CD4-positive, alpha-beta T cell (primary cell): ENCODE data around the gene DHPS. TPM values are rescaled to one million over a fixed set of nuclear protein-coding genes. Genes with fewer than 3 reads are reported as not detected.
A peak's percentile ranks its signal among the peaks of the same experiment; 100 is the strongest.

ENCODE experiments used
- ATAC-seq: fragments of 200-7000 bp; cut with Tn5 transposase; one replicate; pipeline ENCODE4 v1.10.0; 2022; ENCODE audit warnings: mild to moderate bottlenecking; ENCODE audit not compliant: poor library complexity
- CTCF ChIA-PET: fragments of 350-600 bp; sonication (Branson Sonifier 250); formaldehyde crosslinking; loops from one replicate; lab custom pipeline; 2021; ENCODE audit warnings: antibody characterized with exemption, inconsistent platforms; lab: Charles Lee
- POLR2A ChIA-PET: fragments of 350-600 bp; sonication (Branson Sonifier 250); formaldehyde crosslinking; loops from one replicate; lab custom pipeline; 2021; ENCODE audit warnings: antibody characterized with exemption, inconsistent platforms; lab: Charles Lee
- DNase-seq, 14 experiments: peaks; one replicate each; pipeline ENCODE4 v3.0.0-alpha.2; 2013 to 2020; ENCODE audit warnings: mixed read lengths in 2 of 14
- H3K27ac ChIP-seq, 2 donors: one replicate each; pipeline versions ENCODE4 v1.5.1 to v1.7.0; 2013; ENCODE audit warnings: low read length in 2 of 2, low read depth in 1 of 2, mild to moderate bottlenecking in 1 of 2
- H3K27me3 ChIP-seq, 2 experiments: 1 replicate in 1 of 2; 2 replicates in 1 of 2; pipeline versions ENCODE4 v1.6.1 to v1.7.0; 2013; ENCODE audit warnings: low read length in 2 of 2, control low read depth in 1 of 2, mild to moderate bottlenecking in 1 of 2, moderate library complexity in 1 of 2; ENCODE audit not compliant: insufficient read depth in 2 of 2, control insufficient read depth in 1 of 2
- H3K36me3 ChIP-seq: one replicate; pipeline ENCODE4 v1.6.1; 2013; ENCODE audit warnings: low read length, control low read depth; ENCODE audit not compliant: insufficient read depth
- H3K4me1 ChIP-seq: one replicate; pipeline ENCODE4 v1.6.1; 2013; ENCODE audit warnings: low read length, control low read depth; ENCODE audit not compliant: insufficient read depth
- H3K4me3 ChIP-seq: one replicate; pipeline ENCODE4 v1.5.1; 2013; ENCODE audit warnings: mild to moderate bottlenecking, low read length, moderate library complexity
- H3K9me3 ChIP-seq, 2 experiments: 1 replicate in 1 of 2; 2 replicates in 1 of 2; pipeline versions ENCODE4 v1.6.1 to v1.7.0; 2013; ENCODE audit warnings: low read length in 2 of 2, mild to moderate bottlenecking in 2 of 2, control low read depth in 1 of 2, moderate library complexity in 1 of 2; ENCODE audit not compliant: control insufficient read depth in 1 of 2, insufficient read depth in 1 of 2
- H3K27ac Mint-ChIP-seq: one replicate; pipeline ENCODE4 v1.8.0; 2020; ENCODE audit warnings: mixed read lengths
- H3K27me3 Mint-ChIP-seq: one replicate; pipeline ENCODE4 v1.8.0; 2021; ENCODE audit warnings: mixed read lengths
- H3K36me3 Mint-ChIP-seq: one replicate; pipeline ENCODE4 v1.8.0; 2021; ENCODE audit warnings: low read depth, mixed read lengths
- H3K4me1 Mint-ChIP-seq: one replicate; pipeline ENCODE4 v1.8.0; 2021; ENCODE audit warnings: low read depth, mixed read lengths
- H3K4me3 Mint-ChIP-seq: one replicate; pipeline ENCODE4 v1.8.0; 2020; ENCODE audit warnings: mild to moderate bottlenecking, mixed read lengths
- H3K9me3 Mint-ChIP-seq: one replicate; pipeline ENCODE4 v1.8.0; 2020; ENCODE audit warnings: mixed read lengths
- intact Hi-C, 2 experiments: fragments of 100-400 bp; cut with DNase I in 1 of 2; cut with micrococcal nuclease in 1 of 2; formaldehyde crosslinking; loops; one replicate each; pipeline versions ENCODE4 v1.15.1 to v1.9.0; 2023 to 2025; cut with DNase I, micrococcal nuclease
- total RNA-seq, 174 experiments: library from RNA in 2 of 174; stranded (reverse) in 2 of 174; gene quantifications; one replicate each; pipeline ENCODE4 v1.2.3 and lab custom pipeline; 2021 to 2026
- TF ChIP-seq, protein P1 (sequence below): fragments of 200-600 bp; IDR thresholded peaks from one replicate; pipeline ENCODE4 v1.8.0; 2022; ENCODE audit warnings: antibody characterized with exemption, mild to moderate bottlenecking

Gene DHPS
- total RNA-seq, 2 experiments from 2014 or later: 112 to 113 TPM

DNA sequence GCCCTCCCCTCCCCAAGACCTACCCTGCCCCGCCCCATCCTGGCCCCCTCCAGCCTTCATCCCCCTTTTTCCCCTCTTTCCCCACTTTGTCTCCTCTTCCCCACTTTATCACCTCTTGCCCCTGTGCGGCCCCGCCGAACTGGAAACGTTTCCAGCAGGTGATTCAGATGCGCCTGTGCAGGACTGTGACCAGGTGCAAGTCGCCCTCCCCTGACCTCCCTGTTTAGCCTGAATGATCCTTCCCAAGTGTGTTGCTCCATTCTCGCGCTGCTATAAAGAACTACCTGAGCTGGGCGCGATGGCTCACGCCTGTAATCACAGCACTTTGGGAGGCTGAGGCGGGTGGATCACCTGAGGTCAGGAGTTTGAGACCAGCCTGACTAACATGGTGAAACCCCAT is 45.0 kb downstream of the DHPS start:
- no peaks in the 10 kb centered on the region for H3K9me3 ChIP-seq
- peak overlapping the region; percentile 64 for H3K27ac Mint-ChIP-seq
- H3K36me3 ChIP-seq: no peaks in the 10 kb centered on the region
- no peaks in the 10 kb centered on the region for H3K9me3 Mint-ChIP-seq
- H3K27me3 Mint-ChIP-seq: no peaks in the 10 kb centered on the region
- peaks cover 12% of the 10 kb centered on the region for H3K36me3 Mint-ChIP-seq
- no peak for ATAC-seq
- H3K4me3 ChIP-seq: no peak overlapping the region
- TF ChIP-seq, protein P1, sequence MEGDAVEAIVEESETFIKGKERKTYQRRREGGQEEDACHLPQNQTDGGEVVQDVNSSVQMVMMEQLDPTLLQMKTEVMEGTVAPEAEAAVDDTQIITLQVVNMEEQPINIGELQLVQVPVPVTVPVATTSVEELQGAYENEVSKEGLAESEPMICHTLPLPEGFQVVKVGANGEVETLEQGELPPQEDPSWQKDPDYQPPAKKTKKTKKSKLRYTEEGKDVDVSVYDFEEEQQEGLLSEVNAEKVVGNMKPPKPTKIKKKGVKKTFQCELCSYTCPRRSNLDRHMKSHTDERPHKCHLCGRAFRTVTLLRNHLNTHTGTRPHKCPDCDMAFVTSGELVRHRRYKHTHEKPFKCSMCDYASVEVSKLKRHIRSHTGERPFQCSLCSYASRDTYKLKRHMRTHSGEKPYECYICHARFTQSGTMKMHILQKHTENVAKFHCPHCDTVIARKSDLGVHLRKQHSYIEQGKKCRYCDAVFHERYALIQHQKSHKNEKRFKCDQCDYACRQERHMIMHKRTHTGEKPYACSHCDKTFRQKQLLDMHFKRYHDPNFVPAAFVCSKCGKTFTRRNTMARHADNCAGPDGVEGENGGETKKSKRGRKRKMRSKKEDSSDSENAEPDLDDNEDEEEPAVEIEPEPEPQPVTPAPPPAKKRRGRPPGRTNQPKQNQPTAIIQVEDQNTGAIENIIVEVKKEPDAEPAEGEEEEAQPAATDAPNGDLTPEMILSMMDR: no peak
- no peak for DNase-seq
- H3K27ac ChIP-seq: no peak overlapping the region
- H3K4me1 ChIP-seq: peaks cover 18% of the 10 kb centered on the region
- ChIA-PET CTCF (no interaction called here), POLR2A (no interaction called here)
- H3K4me3 Mint-ChIP-seq: no peak overlapping the region
- no peaks in the 10 kb centered on the region for H3K27me3 ChIP-seq
- H3K4me1 Mint-ChIP-seq: peaks cover 31% of the 10 kb centered on the region
- intact Hi-C loops: no loop called here

DNA sequence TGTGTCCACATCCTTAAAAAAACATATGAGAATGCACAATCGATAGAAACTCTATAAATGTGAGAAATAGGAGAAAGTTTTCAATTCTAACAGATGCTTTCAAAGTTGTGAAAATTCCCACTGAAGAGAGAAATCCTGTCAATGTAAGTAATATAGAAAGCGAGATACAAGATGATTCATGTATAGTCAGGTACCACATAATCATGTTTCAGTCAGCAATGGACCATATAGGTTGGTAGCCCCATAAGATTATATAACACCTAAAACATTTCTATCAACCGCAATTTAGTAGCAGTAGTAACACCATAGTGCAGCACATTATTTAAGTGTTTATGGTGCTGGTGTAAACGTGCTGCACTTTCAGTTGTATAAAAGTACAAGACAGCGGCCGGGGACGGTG is 52.5 kb downstream of the DHPS start:
- Histone ChIP-seq H3K9me3 (peaks cover 9 to 23% of the 10 kb centered on the region in 2 experiments), H3K36me3 (peaks cover 56% of the 10 kb centered on the region), H3K4me3 (no peak overlapping the region), H3K4me1 (no peaks in the 10 kb centered on the region), H3K27ac (no peak overlapping the region), H3K27me3 (no peaks in the 10 kb centered on the region)
- TF ChIP-seq, protein P1: no peak
- ATAC-seq (no peak), DNase-seq (no peak)
- POLR2A ChIA-PET: no interaction called here
- no peaks in the 10 kb centered on the region for H3K27me3 Mint-ChIP-seq
- H3K9me3 Mint-ChIP-seq: peaks cover 9% of the 10 kb centered on the region
- CTCF ChIA-PET: interaction anchor here (1.2 kb wide), 1 partner anchor 13 kb away, joined by 4 read pairs; no protein-coding TSS in a partner anchor
- peaks cover 9% of the 10 kb centered on the region for H3K4me1 Mint-ChIP-seq
- H3K36me3 Mint-ChIP-seq: peaks cover 70% of the 10 kb centered on the region
- H3K27ac Mint-ChIP-seq: no peak overlapping the region
- intact Hi-C loops: no loop called here
- no peak overlapping the region for H3K4me3 Mint-ChIP-seq

DNA sequence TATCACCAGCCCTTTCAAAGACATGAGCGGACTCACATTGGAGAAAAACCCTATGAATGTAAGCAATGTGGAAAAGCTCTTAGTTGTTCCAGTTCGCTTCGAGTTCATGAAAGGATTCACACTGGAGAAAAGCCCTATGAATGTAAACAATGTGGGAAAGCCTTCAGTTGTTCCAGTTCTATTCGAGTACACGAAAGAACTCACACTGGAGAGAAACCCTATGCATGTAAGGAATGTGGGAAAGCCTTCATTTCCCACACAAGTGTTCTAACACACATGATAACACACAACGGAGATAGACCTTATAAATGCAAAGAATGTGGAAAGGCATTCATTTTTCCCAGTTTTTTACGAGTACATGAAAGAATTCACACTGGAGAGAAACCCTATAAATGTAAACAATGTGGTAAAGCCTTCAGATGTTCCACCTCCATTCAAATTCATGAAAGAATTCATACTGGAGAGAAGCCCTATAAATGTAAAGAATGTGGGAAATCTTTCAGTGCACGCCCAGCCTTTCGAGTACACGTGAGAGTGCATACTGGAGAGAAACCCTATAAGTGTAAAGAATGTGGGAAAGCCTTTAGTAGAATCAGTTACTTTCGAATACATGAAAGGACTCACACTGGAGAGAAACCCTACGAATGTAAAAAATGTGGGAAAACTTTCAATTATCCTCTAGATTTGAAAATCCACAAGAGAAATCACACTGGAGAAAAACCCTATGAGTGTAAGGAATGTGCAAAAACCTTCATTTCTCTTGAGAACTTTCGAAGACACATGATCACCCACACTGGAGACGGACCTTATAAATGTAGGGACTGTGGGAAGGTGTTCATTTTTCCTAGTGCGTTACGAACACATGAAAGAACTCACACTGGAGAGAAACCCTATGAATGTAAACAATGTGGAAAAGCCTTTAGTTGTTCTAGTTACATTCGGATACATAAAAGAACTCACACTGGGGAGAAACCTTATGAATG is 53.3 kb downstream of the DHPS start:
- Mint-ChIP-seq H3K27me3 (no peaks in the 10 kb centered on the region), H3K4me3 (no peak overlapping the region), H3K27ac (no peak overlapping the region), H3K9me3 (peaks cover 9% of the 10 kb centered on the region), H3K4me1 (peaks cover 11% of the 10 kb centered on the region), H3K36me3 (peaks cover 69% of the 10 kb centered on the region)
- Histone ChIP-seq H3K27ac (no peak overlapping the region), H3K9me3 (peaks cover 9 to 23% of the 10 kb centered on the region in 2 experiments), H3K27me3 (no peaks in the 10 kb centered on the region), H3K4me1 (no peaks in the 10 kb centered on the region), H3K4me3 (no peak overlapping the region), H3K36me3 (peaks cover 64% of the 10 kb centered on the region)
- intact Hi-C loops: no loop called here
- DNase-seq (no peak), ATAC-seq (no peak)
- ChIA-PET CTCF (no interaction called here), POLR2A (no interaction called here)
- TF ChIP-seq, protein P1: no peak
